NB4 (cell line): ENCODE results near the gene INO80B.
A peak's percentile ranks its signal among the peaks of the same experiment; 100 is the strongest.

Source experiments
- DNase-seq: peaks from one replicate; pipeline ENCODE4 v3.0.0; 2010; ENCODE audit warnings: low read depth
- H3K4me3 ChIP-seq: one replicate; pipeline ENCODE4 v1.5.1; 2011; ENCODE audit warnings: mild to moderate bottlenecking, low read depth, low read length, moderate library complexity
- CTCF ChIP-seq: IDR thresholded peaks from one replicate; pipeline ENCODE4 v1.5.1; 2012; ENCODE audit warnings: low read depth, low read length
- MAX ChIP-seq: IDR thresholded peaks from 2 replicates; pipeline ENCODE4 v1.6.1; 2011; ENCODE audit warnings: low read depth, low read length
- MYC ChIP-seq: IDR thresholded peaks from 2 replicates; pipeline ENCODE4 v1.6.1; 2011; ENCODE audit warnings: low read depth, low read length
- POLR2A ChIP-seq: IDR thresholded peaks from 2 replicates; pipeline ENCODE4 v1.6.1; 2011; ENCODE audit warnings: mild to moderate bottlenecking; ENCODE audit not compliant: insufficient read length; ENCODE audit errors: extremely low read depth

The INO80B gene

GRCh38 chr2:74498500-74499266 is 43.8 kb downstream of the INO80B start:
- H3K4me3 ChIP-seq, result no peak overlapping the region
- peak; percentile 62 for DNase-seq
- TF ChIP-seq CTCF (no peak), MYC (no peak), POLR2A (no peak), MAX (no peak)

GRCh38 chr2:74499267-74499939 is 44.5 kb downstream of the INO80B start, which contains the start of gene LBX2:
TSS of gene LBX2 (minus strand) at chr2:74499603. CDS start at chr2:74499537, 66 bp downstream.
- no peak for DNase-seq
- no peak within 1 kb of the TSS for H3K4me3 ChIP-seq
- TF ChIP-seq CTCF, result no peak
- no peak for TF ChIP-seq POLR2A
- TF ChIP-seq MYC, result no peak
- TF ChIP-seq MAX, result no peak

GRCh38 chr2:74499940-74500577 is 45.2 kb downstream of the INO80B start:
- DNase-seq, result no peak
- no peak for TF ChIP-seq MYC
- TF ChIP-seq POLR2A, result no peak
- TF ChIP-seq MAX, result no peak
- TF ChIP-seq CTCF, result no peak
- H3K4me3 ChIP-seq, result no peak overlapping the region

- no peak for TF ChIP-seq MYC
- TF ChIP-seq MAX, result no peak
- no peak for TF ChIP-seq POLR2A
- TF ChIP-seq CTCF, result no peak
- no peak for DNase-seq
- no peak overlapping the region for H3K4me3 ChIP-seq
Measured at GRCh38 chr2:74500578-74500946, 45.7 kb downstream of the INO80B start.

- H3K4me3 ChIP-seq, result no peak overlapping the region
- TF ChIP-seq POLR2A (no peak), CTCF (no peak), MYC (no peak), MAX (no peak)
- no peak for DNase-seq
Measured at GRCh38 chr2:74501335-74502071, 46.6 kb downstream of the INO80B start.
